SK-N-SH (cell line): ENCODE data around the gene CLEC19A. TPM values are rescaled to one million over a fixed set of nuclear protein-coding genes. Genes with fewer than 3 reads are reported as not detected.

Experiments
- CTCF ChIA-PET: fragments of 300-600, 350-600 bp; formaldehyde crosslinking; extraction: SDS; loops from one replicate; lab custom pipeline; 2021; lab: Yijun Ruan, JAX
- POLR2A ChIA-PET: fragments of 350-600 bp; sonication (Branson Sonifier 250); formaldehyde crosslinking; extraction: SDS; loops from one replicate; lab custom pipeline; 2020; ENCODE audit warnings: antibody characterized with exemption, inconsistent platforms; lab: Yijun Ruan, JAX
- DNase-seq: peaks from one replicate; pipeline ENCODE4 v3.0.0; 2012
- H2AFZ ChIP-seq: fragments of 200-600 bp; sonication (generic); 2 replicates; pipeline ENCODE4 v1.8.1; 2016; ENCODE audit warnings: antibody characterized with exemption, mild to moderate bottlenecking, low read depth
- H3F3A ChIP-seq: fragments of 200-600 bp; sonication (generic); replicated peaks from 2 replicates; pipeline ENCODE3; 2016; ENCODE audit warnings: antibody characterized with exemption, mild to moderate bottlenecking; ENCODE audit not compliant: insufficient read depth
- H3K27ac ChIP-seq, 2 experiments: fragments of 200-500 bp in 1 of 2; fragments of 200-600 bp in 1 of 2; sonication (Bioruptor generic) in 1 of 2; sonication (generic), shearing (Covaris generic) in 1 of 2; 2 replicates each; pipeline versions ENCODE4 v1.5.1 to v1.6.1; 2014 to 2016; ENCODE audit warnings: low read depth in 2 of 2, inconsistent platforms in 1 of 2, low read length in 1 of 2, mild to moderate bottlenecking in 1 of 2, mixed read lengths in 1 of 2
- H3K27me3 ChIP-seq: fragments of 200-600 bp; sonication (generic), shearing (Covaris generic); 2 replicates; pipeline ENCODE4 v1.6.1; 2016; ENCODE audit warnings: mixed run types; ENCODE audit not compliant: insufficient read depth
- H3K36me3 ChIP-seq, 2 experiments: fragments of 200-500 bp in 1 of 2; fragments of 200-600 bp in 1 of 2; sonication (Bioruptor generic) in 1 of 2; sonication (generic) in 1 of 2; replicated peaks in 1 of 2; 2 replicates each; pipeline versions ENCODE3 to v1.5.1; 2014 to 2016; ENCODE audit warnings: low read length in 1 of 2, mild to moderate bottlenecking in 1 of 2; ENCODE audit not compliant: insufficient read depth in 2 of 2, control insufficient read depth in 1 of 2
- H3K4me1 ChIP-seq, 2 experiments: fragments of 200-500 bp in 1 of 2; fragments of 200-600 bp in 1 of 2; sonication (Bioruptor generic) in 1 of 2; sonication (generic), shearing (Covaris generic) in 1 of 2; 2 replicates each; pipeline versions ENCODE4 v1.5.1 to v1.6.1; 2014 to 2016; ENCODE audit warnings: low read depth in 1 of 2, low read length in 1 of 2, mixed run types in 1 of 2; ENCODE audit not compliant: insufficient read depth in 2 of 2, control insufficient read depth in 1 of 2
- H3K4me2 ChIP-seq: fragments of 200-600 bp; sonication (generic), shearing (Covaris generic); 2 replicates; pipeline ENCODE4 v1.6.1; 2017; ENCODE audit warnings: mixed run types
- H3K4me3 ChIP-seq, 2 experiments: fragments of 200-500 bp in 1 of 2; fragments of 200-600 bp in 1 of 2; sonication (Bioruptor generic) in 1 of 2; sonication (generic), shearing (Covaris generic) in 1 of 2; 2 replicates each; pipeline versions ENCODE4 v1.5.1 to v1.8.1; 2014 to 2016; ENCODE audit warnings: low read depth in 2 of 2, inconsistent platforms in 1 of 2, low read length in 1 of 2, mild to moderate bottlenecking in 1 of 2, mixed read lengths in 1 of 2, moderate library complexity in 1 of 2
- H3K79me2 ChIP-seq: fragments of 200-600 bp; sonication (generic); 2 replicates; pipeline ENCODE4 v1.8.1; 2017; ENCODE audit warnings: mild to moderate bottlenecking; ENCODE audit not compliant: insufficient read depth
- H3K9ac ChIP-seq: fragments of 200-600 bp; sonication (generic); 2 replicates; pipeline ENCODE4 v1.6.1; 2017; ENCODE audit warnings: mixed run types
- H3K9me2 ChIP-seq: fragments of 200-600 bp; sonication (generic); 2 replicates; pipeline ENCODE4 v1.6.1; 2017; ENCODE audit warnings: mixed run types
- H3K9me3 ChIP-seq: fragments of 200-600 bp; sonication (generic); 2 replicates; pipeline ENCODE4 v1.6.1; 2017; ENCODE audit warnings: mixed run types, mild to moderate bottlenecking, moderate library complexity
- H4K20me1 ChIP-seq: fragments of 200-600 bp; sonication (generic); 2 replicates; pipeline ENCODE4 v1.6.1; 2017; ENCODE audit warnings: mild to moderate bottlenecking, mixed run types; ENCODE audit not compliant: insufficient read depth
- EZH2phosphoT487 ChIP-seq: fragments of 200-600 bp; sonication (generic); IDR thresholded peaks from 2 replicates; pipeline ENCODE4 v1.6.1; 2017; ENCODE audit warnings: low read depth, mixed run types, mild to moderate bottlenecking, antibody characterized with exemption, moderate library complexity, borderline replicate concordance
- FOSL2 ChIP-seq: IDR thresholded peaks from 2 replicates; pipeline ENCODE4 v1.4.0; 2012; ENCODE audit warnings: low read depth, mild to moderate bottlenecking, moderate library complexity, borderline replicate concordance
- FOXJ3 ChIP-seq: sonication (generic); formaldehyde crosslinking; IDR thresholded peaks from 2 replicates; pipeline ENCODE4 v1.5.1; 2020; ENCODE audit warnings: mild to moderate bottlenecking, missing genetic modification reagents
- GATA2 ChIP-seq: sonication (generic); formaldehyde crosslinking; IDR thresholded peaks from 2 replicates; pipeline ENCODE4 v1.5.0; 2020; ENCODE audit warnings: mild to moderate bottlenecking, missing genetic modification reagents
- JUND ChIP-seq: IDR thresholded peaks from 2 replicates; pipeline ENCODE4 v1.4.0; 2012
- MXI1 ChIP-seq: IDR thresholded peaks from 2 replicates; pipeline ENCODE4 v1.6.1; 2012; ENCODE audit warnings: mild to moderate bottlenecking, low read depth, low read length, improper control_type of control experiment
- NRF1 ChIP-seq: IDR thresholded peaks from 2 replicates; pipeline ENCODE4 v1.6.1; 2012; ENCODE audit warnings: low read depth, mild to moderate bottlenecking, low read length
- RAD21 ChIP-seq: IDR thresholded peaks from 2 replicates; pipeline ENCODE4 v1.6.1; 2012; ENCODE audit warnings: mild to moderate bottlenecking, low read length
- SMC3 ChIP-seq: IDR thresholded peaks from 2 replicates; pipeline ENCODE4 v1.6.1; 2012; ENCODE audit warnings: low read depth, low read length, improper control_type of control experiment
- TEAD4 ChIP-seq: IDR thresholded peaks from 2 replicates; pipeline ENCODE4 v1.4.0; 2012; ENCODE audit warnings: mild to moderate bottlenecking, borderline replicate concordance; ENCODE audit not compliant: insufficient read depth
- WGBS: methylation state at CpG from one replicate; pipeline ENCODE4 v1.1.6; 2017; ENCODE audit warnings: low lambda C conversion rate; 5-methylcytosine and 5-hydroxymethylcytosine counted together
- polyA plus RNA-seq, 3 experiments: library from polyadenylated mRNA; depleted of rRNA; stranded (reverse); fragments of >200 nt; gene quantifications; 2 replicates each; pipeline ENCODE4 v1.2.3, GENCODE V29; 2012
- TF ChIP-seq, protein P1 (sequence below): fragments of 150-350 bp; IDR thresholded peaks from 2 replicates; pipeline ENCODE4 v1.6.1; 2016; ENCODE audit warnings: mild to moderate bottlenecking, low read depth, low read length
- TF ChIP-seq, protein P2 (sequence below): IDR thresholded peaks from 2 replicates; pipeline ENCODE4; 2012
- TF ChIP-seq, protein P3 (sequence below): IDR thresholded peaks from 2 replicates; pipeline ENCODE4 v1.4.0; 2012; ENCODE audit warnings: low read depth

Gene CLEC19A
- polyA plus RNA-seq, 1 of the 3 experiments (the other 2 are of a cell fraction) = not detected

DNA sequence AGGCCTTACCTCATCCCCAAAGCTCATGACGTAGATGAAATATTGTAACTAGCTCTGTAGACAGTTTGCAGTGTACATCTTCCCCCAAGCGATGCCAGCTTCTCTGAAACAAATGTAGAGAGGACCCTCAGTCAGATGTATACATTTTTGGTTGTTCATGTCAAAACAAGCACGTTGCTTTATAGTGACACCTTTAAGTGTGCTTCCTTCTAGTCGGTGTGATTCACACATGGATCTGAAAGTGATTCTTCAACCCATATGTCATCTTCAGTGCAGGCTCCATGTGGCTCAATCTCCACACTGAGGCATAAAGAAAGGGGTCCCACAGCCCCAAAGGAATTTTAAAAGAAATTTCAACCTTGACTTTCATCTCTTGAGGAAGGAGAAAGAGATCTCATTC is 30.9 kb upstream of the CLEC19A start (continued):
- TF ChIP-seq, protein P1, sequence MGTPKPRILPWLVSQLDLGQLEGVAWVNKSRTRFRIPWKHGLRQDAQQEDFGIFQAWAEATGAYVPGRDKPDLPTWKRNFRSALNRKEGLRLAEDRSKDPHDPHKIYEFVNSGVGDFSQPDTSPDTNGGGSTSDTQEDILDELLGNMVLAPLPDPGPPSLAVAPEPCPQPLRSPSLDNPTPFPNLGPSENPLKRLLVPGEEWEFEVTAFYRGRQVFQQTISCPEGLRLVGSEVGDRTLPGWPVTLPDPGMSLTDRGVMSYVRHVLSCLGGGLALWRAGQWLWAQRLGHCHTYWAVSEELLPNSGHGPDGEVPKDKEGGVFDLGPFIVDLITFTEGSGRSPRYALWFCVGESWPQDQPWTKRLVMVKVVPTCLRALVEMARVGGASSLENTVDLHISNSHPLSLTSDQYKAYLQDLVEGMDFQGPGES = no peak
- no peak for TF ChIP-seq SMC3

DNA sequence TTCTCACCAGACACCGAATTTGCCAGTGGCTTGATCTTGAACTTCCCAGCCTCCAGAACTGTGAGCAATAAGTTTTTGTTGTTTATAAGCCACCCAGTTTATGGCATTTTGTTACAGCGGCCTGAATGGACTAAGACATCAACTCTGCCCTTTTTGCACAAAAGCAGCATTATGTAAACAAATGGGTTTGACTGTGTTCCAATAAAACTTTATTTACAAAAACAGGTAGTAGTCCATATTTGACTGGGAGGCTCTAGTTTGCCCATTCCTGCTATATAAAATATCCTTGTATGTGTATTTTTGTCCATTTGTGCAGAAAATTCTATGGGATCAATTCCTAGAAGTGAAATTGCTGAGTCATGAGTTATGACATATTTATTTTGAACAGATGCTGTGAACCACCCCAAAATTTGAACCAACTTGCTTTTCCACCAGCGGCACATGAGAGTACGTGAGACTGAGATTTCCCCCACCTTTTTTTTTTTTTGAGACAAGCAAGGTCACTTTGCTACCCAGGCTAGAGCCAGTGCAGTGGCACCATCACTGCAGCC is 21.3 kb upstream of the CLEC19A start:
- Histone ChIP-seq H2AFZ (no peak overlapping the region), H3K36me3 (no peaks in the 10 kb centered on the region), H3K4me1 (no peaks in the 10 kb centered on the region), H3K4me2 (no peak overlapping the region), H3K9me2 (no peaks in the 10 kb centered on the region), H3K27me3 (no peaks in the 10 kb centered on the region), H3K27ac (no peak overlapping the region), H3K9ac (no peak overlapping the region), H3K79me2 (no peaks in the 10 kb centered on the region), H4K20me1 (no peaks in the 10 kb centered on the region), H3F3A (no peaks in the 10 kb centered on the region), H3K4me3 (no peak overlapping the region), H3K9me3 (no peaks in the 10 kb centered on the region)
- ChIA-PET CTCF (no interaction called here), POLR2A (no interaction called here)
- 13% methylated on average over 4 of the region's 4 CpGs for WGBS
- DNase-seq = no peak
- TF ChIP-seq, protein P2, sequence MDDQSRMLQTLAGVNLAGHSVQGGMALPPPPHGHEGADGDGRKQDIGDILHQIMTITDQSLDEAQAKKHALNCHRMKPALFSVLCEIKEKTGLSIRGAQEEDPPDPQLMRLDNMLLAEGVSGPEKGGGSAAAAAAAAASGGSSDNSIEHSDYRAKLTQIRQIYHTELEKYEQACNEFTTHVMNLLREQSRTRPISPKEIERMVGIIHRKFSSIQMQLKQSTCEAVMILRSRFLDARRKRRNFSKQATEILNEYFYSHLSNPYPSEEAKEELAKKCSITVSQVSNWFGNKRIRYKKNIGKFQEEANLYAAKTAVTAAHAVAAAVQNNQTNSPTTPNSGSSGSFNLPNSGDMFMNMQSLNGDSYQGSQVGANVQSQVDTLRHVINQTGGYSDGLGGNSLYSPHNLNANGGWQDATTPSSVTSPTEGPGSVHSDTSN = no peak

DNA sequence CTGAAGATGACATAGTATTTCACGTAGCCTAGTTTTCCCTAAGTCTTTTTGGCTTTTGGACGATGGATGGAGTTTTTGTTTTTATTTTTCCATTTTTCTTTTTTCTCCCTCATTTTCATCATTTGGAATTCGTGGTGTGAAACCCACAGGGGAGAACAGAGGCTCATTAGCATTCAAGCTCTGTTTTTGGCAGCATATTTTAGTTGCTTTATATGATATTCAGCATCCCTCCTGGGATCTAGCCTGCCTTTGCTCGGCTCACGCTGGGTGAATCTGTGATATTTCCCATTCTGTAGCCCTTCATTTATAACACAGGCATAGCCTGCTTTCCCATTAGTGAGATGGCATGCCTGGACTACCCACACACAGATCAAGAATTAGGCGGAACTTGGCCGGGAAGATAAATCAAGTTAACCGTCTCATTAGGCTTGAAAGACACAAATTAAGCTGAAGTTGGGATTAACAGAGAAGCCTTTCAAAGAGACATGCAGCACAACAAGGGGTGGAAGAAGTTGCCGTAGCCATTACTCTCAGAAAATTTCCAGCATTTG is 20.1 kb upstream of the CLEC19A start:
- Histone ChIP-seq H3K9ac (no peak overlapping the region), H3F3A (no peaks in the 10 kb centered on the region), H3K9me3 (no peaks in the 10 kb centered on the region), H4K20me1 (no peaks in the 10 kb centered on the region), H2AFZ (no peak overlapping the region), H3K4me3 (no peak overlapping the region), H3K36me3 (no peaks in the 10 kb centered on the region), H3K79me2 (no peaks in the 10 kb centered on the region), H3K9me2 (no peaks in the 10 kb centered on the region), H3K4me1 (no peaks in the 10 kb centered on the region), H3K4me2 (no peak overlapping the region), H3K27me3 (no peaks in the 10 kb centered on the region), H3K27ac (no peak overlapping the region)
- 50% methylated on average over 9 of the region's 9 CpGs for WGBS
- POLR2A ChIA-PET = no interaction called here
- TF ChIP-seq MXI1 (no peak), FOSL2 (no peak), EZH2phosphoT487 (no peak), JUND (no peak), FOXJ3 (no peak), GATA2 (no peak), TEAD4 (no peak), NRF1 (no peak), SMC3 (no peak), RAD21 (no peak)
- TF ChIP-seq, protein P3, sequence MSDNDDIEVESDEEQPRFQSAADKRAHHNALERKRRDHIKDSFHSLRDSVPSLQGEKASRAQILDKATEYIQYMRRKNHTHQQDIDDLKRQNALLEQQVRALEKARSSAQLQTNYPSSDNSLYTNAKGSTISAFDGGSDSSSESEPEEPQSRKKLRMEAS = no peak
- no peak for DNase-seq
- CTCF ChIA-PET = no interaction called here
